ENCODE results near the gene MRTFA. TPM values are rescaled to one million over a fixed set of nuclear protein-coding genes. Genes with fewer than 3 reads are reported as not detected.

MRTFA gene
- polyA plus RNA-seq, 1 experiment = 8.9 TPM

GRCh38 chr22:40422558-40423309 is 213.8 kb downstream of the MRTFA start:
- no peak for DNase-seq (ENCODE audit: low read depth)
- ChIA-PET POLR2A (no interaction called here), CTCF (no interaction called here)
- H3K36me3 ChIP-seq (ENCODE audit: control insufficient read depth, insufficient read depth, low read length) = peaks cover 72% of the 10 kb centered on the region
- no peaks in the 10 kb centered on the region for H3K27me3 ChIP-seq (ENCODE audit: control insufficient read depth, insufficient read depth, low read length)
- H3K4me3 ChIP-seq (ENCODE audit: low read depth, low read length) = no peak overlapping the region
- no peak for TF ChIP-seq CTCF (IDR thresholded peaks at IDR 0.05; ENCODE audit: insufficient read depth, low read depth, low read length)

- CTCF ChIA-PET = no interaction called here
- no peak for TF ChIP-seq CTCF (IDR thresholded peaks at IDR 0.05; ENCODE audit: insufficient read depth, low read depth, low read length)
- DNase-seq (ENCODE audit: low read depth) = no peak
- no peak overlapping the region for H3K4me3 ChIP-seq (ENCODE audit: low read depth, low read length)
- H3K36me3 ChIP-seq (ENCODE audit: control insufficient read depth, insufficient read depth, low read length) = peaks cover 77% of the 10 kb centered on the region
- H3K27me3 ChIP-seq (ENCODE audit: control insufficient read depth, insufficient read depth, low read length) = no peaks in the 10 kb centered on the region
- POLR2A ChIA-PET = no interaction called here
Observed at GRCh38 chr22:40421941-40422340, 214.6 kb downstream of the MRTFA start.

DNA sequence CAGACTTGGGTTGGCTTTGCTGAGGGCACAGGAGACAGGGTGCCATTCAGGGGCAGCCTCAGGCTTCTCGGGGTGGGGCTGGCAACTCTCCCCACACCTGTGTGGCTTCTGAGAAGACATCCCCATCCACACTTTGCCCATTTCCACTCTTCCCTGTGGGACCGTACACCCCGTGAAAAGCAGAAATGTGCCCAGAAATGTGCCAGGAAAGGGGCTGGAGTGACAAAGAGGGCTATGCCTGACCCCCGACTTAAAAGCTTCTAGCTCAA is 215.5 kb downstream of the MRTFA start:
- no peak for TF ChIP-seq CTCF (IDR thresholded peaks at IDR 0.05; ENCODE audit: insufficient read depth, low read depth, low read length)
- H3K36me3 ChIP-seq (ENCODE audit: control insufficient read depth, insufficient read depth, low read length) = peaks cover 80% of the 10 kb centered on the region
- DNase-seq (ENCODE audit: low read depth) = no peak
- POLR2A ChIA-PET = no interaction called here
- no peaks in the 10 kb centered on the region for H3K27me3 ChIP-seq (ENCODE audit: control insufficient read depth, insufficient read depth, low read length)
- no peak overlapping the region for H3K4me3 ChIP-seq (ENCODE audit: low read depth, low read length)
- CTCF ChIA-PET = no interaction called here

GRCh38 chr22:40420341-40421081 is 216.0 kb downstream of the MRTFA start:
- POLR2A ChIA-PET = no interaction called here
- Histone ChIP-seq H3K27me3 (ENCODE audit: control insufficient read depth, insufficient read depth, low read length) (no peaks in the 10 kb centered on the region), H3K4me3 (ENCODE audit: low read depth, low read length) (no peak overlapping the region), H3K36me3 (ENCODE audit: control insufficient read depth, insufficient read depth, low read length) (peaks cover 79% of the 10 kb centered on the region)
- CTCF ChIA-PET = interaction anchor here (1.0 to 1.1 kb wide), 2 partner anchors 16 to 234 kb away, joined by 4 to 6 read pairs; no protein-coding TSS in a partner anchor
- DNase-seq (ENCODE audit: low read depth) = no peak
- TF ChIP-seq CTCF (IDR thresholded peaks at IDR 0.05; ENCODE audit: insufficient read depth, low read depth, low read length) = no peak

GRCh38 chr22:40419718-40420117 is 216.8 kb downstream of the MRTFA start:
- TF ChIP-seq CTCF (IDR thresholded peaks at IDR 0.05; ENCODE audit: insufficient read depth, low read depth, low read length) = no peak
- ChIA-PET CTCF (interaction anchor here (1.0 to 1.1 kb wide), 2 partner anchors 17 to 235 kb away, joined by 4 to 6 read pairs; no protein-coding TSS in a partner anchor), POLR2A (no interaction called here)
- DNase-seq (ENCODE audit: low read depth) = no peak
- no peaks in the 10 kb centered on the region for H3K27me3 ChIP-seq (ENCODE audit: control insufficient read depth, insufficient read depth, low read length)
- H3K36me3 ChIP-seq (ENCODE audit: control insufficient read depth, insufficient read depth, low read length) = peaks cover 75% of the 10 kb centered on the region
- no peak overlapping the region for H3K4me3 ChIP-seq (ENCODE audit: low read depth, low read length)
